HEK293 (cell line): Measurements from ENCODE around the gene MICU1.
A peak's percentile ranks its signal among the peaks of the same experiment; 100 is the strongest.

Experiments
- CTCF ChIA-PET: fragments of 350-600 bp; formaldehyde crosslinking; extraction: SDS; loops from one replicate; lab custom pipeline; 2021; ENCODE audit warnings: antibody characterized with exemption; lab: Yijun Ruan, JAX
- POLR2A ChIA-PET: fragments of 300-600 bp; formaldehyde crosslinking; extraction: SDS; loops from one replicate; lab custom pipeline; 2020; ENCODE audit warnings: antibody characterized with exemption, inconsistent platforms; lab: Yijun Ruan, JAX
- H3K27ac ChIP-seq: fragments of 200-500 bp; sonication (Bioruptor generic); 2 replicates; pipeline ENCODE4 v1.5.1; 2014; ENCODE audit warnings: low read depth, low read length, control low read depth, inconsistent platforms; ENCODE audit errors: extremely low read depth
- H3K36me3 ChIP-seq, 2 experiments: fragments of 200-500 bp in 1 of 2; sonication (Bioruptor generic) in 1 of 2; 1 replicate in 1 of 2; 2 replicates in 1 of 2; pipeline ENCODE4 v1.5.1; 2014 to 2017; ENCODE audit warnings: inconsistent platforms in 2 of 2, low read length in 2 of 2; ENCODE audit not compliant: control insufficient read depth in 2 of 2, insufficient read depth in 1 of 2
- H3K4me1 ChIP-seq: fragments of 200-500 bp; sonication (Bioruptor generic); 2 replicates; pipeline ENCODE4 v1.5.1; 2014; ENCODE audit warnings: mild to moderate bottlenecking, low read length, inconsistent platforms; ENCODE audit not compliant: control insufficient read depth, insufficient read depth
- H3K4me3 ChIP-seq: 2 replicates; pipeline ENCODE4 v1.5.1; 2011; ENCODE audit warnings: low read depth, mild to moderate bottlenecking, control low read depth, low read length, moderate library complexity
- H3K9me3 ChIP-seq: fragments of 200-500 bp; sonication (Bioruptor generic); 2 replicates; pipeline ENCODE4 v1.5.1; 2014; ENCODE audit warnings: low read depth, low read length, inconsistent platforms; ENCODE audit not compliant: control insufficient read depth, insufficient read depth
- BCL11A ChIP-seq: fragments of 450-650 bp; formaldehyde crosslinking; IDR thresholded peaks from 2 replicates; pipeline ENCODE4 v1.5.1; 2016; ENCODE audit warnings: low read depth, missing biosample characterization, missing genetic modification characterization
- IKZF3 ChIP-seq: fragments of 450-650 bp; IDR thresholded peaks from 2 replicates; pipeline ENCODE4 v1.5.0; 2018; ENCODE audit warnings: missing biosample characterization, mild to moderate bottlenecking, missing genetic modification characterization, moderate library complexity
- INSM2 ChIP-seq: fragments of 450-650 bp; formaldehyde crosslinking; IDR thresholded peaks from 2 replicates; pipeline ENCODE4 v1.5.1; 2016; ENCODE audit warnings: missing biosample characterization, missing genetic modification characterization
- MYNN ChIP-seq: fragments of 450-650 bp; formaldehyde crosslinking; IDR thresholded peaks from 2 replicates; pipeline ENCODE4 v1.5.1; 2016; ENCODE audit warnings: missing biosample characterization, missing genetic modification characterization, borderline replicate concordance
- OSR2 ChIP-seq: fragments of 450-650 bp; formaldehyde crosslinking; IDR thresholded peaks from 2 replicates; pipeline ENCODE4 v1.5.1; 2016; ENCODE audit warnings: missing biosample characterization, missing genetic modification characterization
- PRDM6 ChIP-seq: fragments of 450-650 bp; formaldehyde crosslinking; IDR thresholded peaks from 2 replicates; pipeline ENCODE4 v1.5.1; 2017; ENCODE audit warnings: missing biosample characterization, missing genetic modification characterization
- REPIN1 ChIP-seq: fragments of 450-650 bp; formaldehyde crosslinking; IDR thresholded peaks from 2 replicates; pipeline ENCODE4 v1.5.1; 2017; ENCODE audit warnings: missing biosample characterization, missing genetic modification characterization, low read depth
- SP7 ChIP-seq: fragments of 450-650 bp; formaldehyde crosslinking; IDR thresholded peaks from 2 replicates; pipeline ENCODE4 v1.5.1; 2016; ENCODE audit warnings: missing biosample characterization, missing genetic modification characterization
- TRIM28 ChIP-seq: IDR thresholded peaks from 2 replicates; pipeline ENCODE4 v1.6.1; 2011; ENCODE audit warnings: low read length, control low read depth, borderline replicate concordance
- WT1 ChIP-seq: fragments of 450-650 bp; formaldehyde crosslinking; IDR thresholded peaks from 2 replicates; pipeline ENCODE4 v1.5.1; 2016; ENCODE audit warnings: missing biosample characterization, missing genetic modification characterization
- ZBTB1 ChIP-seq: fragments of 450-650 bp; formaldehyde crosslinking; IDR thresholded peaks from 2 replicates; pipeline ENCODE4 v1.5.1; 2016; ENCODE audit warnings: missing biosample characterization, missing genetic modification characterization
- ZBTB17 ChIP-seq: fragments of 450-650 bp; formaldehyde crosslinking; IDR thresholded peaks from 2 replicates; pipeline ENCODE4 v1.5.1; 2016; ENCODE audit warnings: missing biosample characterization, missing genetic modification characterization
- ZBTB44 ChIP-seq: fragments of 450-650 bp; IDR thresholded peaks from 2 replicates; pipeline ENCODE4 v1.5.1; 2018; ENCODE audit warnings: missing biosample characterization, mild to moderate bottlenecking, missing genetic modification characterization
- ZEB2 ChIP-seq: fragments of 450-650 bp; formaldehyde crosslinking; IDR thresholded peaks from 2 replicates; pipeline ENCODE4 v1.5.1; 2016; ENCODE audit warnings: missing biosample characterization, missing genetic modification characterization
- ZFP3 ChIP-seq: fragments of 450-650 bp; formaldehyde crosslinking; IDR thresholded peaks from 2 replicates; pipeline ENCODE4 v1.5.1; 2016; ENCODE audit warnings: low read depth, missing biosample characterization, missing genetic modification characterization
- ZNF112 ChIP-seq: fragments of 450-650 bp; formaldehyde crosslinking; IDR thresholded peaks from 2 replicates; pipeline ENCODE4 v1.5.0; 2017; ENCODE audit warnings: missing biosample characterization, missing genetic modification characterization
- ZNF155 ChIP-seq: fragments of 450-650 bp; formaldehyde crosslinking; IDR thresholded peaks from 2 replicates; pipeline ENCODE4 v1.5.1; 2016; ENCODE audit warnings: missing biosample characterization, missing genetic modification characterization
- ZNF391 ChIP-seq: fragments of 450-650 bp; formaldehyde crosslinking; IDR thresholded peaks from 2 replicates; pipeline ENCODE4 v1.5.1; 2016; ENCODE audit warnings: low read depth, missing biosample characterization, missing genetic modification characterization, borderline replicate concordance
- ZNF394 ChIP-seq: fragments of 450-650 bp; formaldehyde crosslinking; IDR thresholded peaks from 2 replicates; pipeline ENCODE4 v1.5.1; 2016; ENCODE audit warnings: missing biosample characterization, missing genetic modification characterization, mild to moderate bottlenecking, moderate library complexity, borderline replicate concordance
- ZNF423 ChIP-seq: fragments of 450-650 bp; formaldehyde crosslinking; IDR thresholded peaks from 2 replicates; pipeline ENCODE4 v1.5.1; 2016; ENCODE audit warnings: missing biosample characterization, missing genetic modification characterization
- ZNF501 ChIP-seq: fragments of 450-650 bp; formaldehyde crosslinking; IDR thresholded peaks from 2 replicates; pipeline ENCODE4 v1.5.1; 2016; ENCODE audit warnings: missing biosample characterization, missing genetic modification characterization
- ZNF596 ChIP-seq: fragments of 450-650 bp; IDR thresholded peaks from 2 replicates; pipeline ENCODE4 v1.5.0; 2018; ENCODE audit warnings: missing biosample characterization, mild to moderate bottlenecking, missing genetic modification characterization, moderate library complexity
- ZNF645 ChIP-seq: fragments of 450-650 bp; formaldehyde crosslinking; IDR thresholded peaks from 2 replicates; pipeline ENCODE4; 2016; ENCODE audit warnings: missing biosample characterization, missing genetic modification characterization
- ZNF654 ChIP-seq: fragments of 450-650 bp; formaldehyde crosslinking; IDR thresholded peaks from 2 replicates; pipeline ENCODE4 v1.5.1; 2016; ENCODE audit warnings: low read depth, missing biosample characterization, missing genetic modification characterization
- ZNF658 ChIP-seq: fragments of 450-650 bp; formaldehyde crosslinking; IDR thresholded peaks from 2 replicates; pipeline ENCODE4; 2016; ENCODE audit warnings: missing biosample characterization, missing genetic modification characterization
- ZNF664 ChIP-seq: fragments of 450-650 bp; formaldehyde crosslinking; IDR thresholded peaks from 2 replicates; pipeline ENCODE4 v1.5.1; 2016; ENCODE audit warnings: missing biosample characterization, missing genetic modification characterization
- ZNF707 ChIP-seq: fragments of 450-650 bp; formaldehyde crosslinking; IDR thresholded peaks from 2 replicates; pipeline ENCODE4 v1.5.1; 2016; ENCODE audit warnings: missing biosample characterization, missing genetic modification characterization
- ZNF76 ChIP-seq: fragments of 450-650 bp; formaldehyde crosslinking; IDR thresholded peaks from 2 replicates; pipeline ENCODE4; 2016; ENCODE audit warnings: low read depth, missing biosample characterization, missing genetic modification characterization, borderline replicate concordance
- ZNF843 ChIP-seq: fragments of 450-650 bp; formaldehyde crosslinking; IDR thresholded peaks from 2 replicates; pipeline ENCODE4 v1.5.1; 2016; ENCODE audit warnings: missing biosample characterization, missing genetic modification characterization
- ZXDB ChIP-seq: fragments of 450-650 bp; formaldehyde crosslinking; IDR thresholded peaks from 2 replicates; pipeline ENCODE4 v1.5.1; 2016; ENCODE audit warnings: missing biosample characterization, missing genetic modification characterization

The MICU1 gene

GRCh38 chr10:72525689-72526088 lies 100.2 kb downstream of the MICU1 start:
- Histone ChIP-seq H3K9me3 (no peaks in the 10 kb centered on the region), H3K27ac (no peak overlapping the region), H3K36me3 (no peaks in the 10 kb centered on the region), H3K4me1 (peaks cover 12% of the 10 kb centered on the region; the same call in 1 of the 2 replicates), H3K4me3 (no peak overlapping the region)
- CTCF ChIA-PET, result interaction anchor here (0.6 to 0.7 kb wide), 2 partner anchors 114 to 168 kb away, joined by 3 to 5 read pairs; no protein-coding TSS in a partner anchor
- no peak for TF ChIP-seq REPIN1 (tag by site-specific recombination)
- TF ChIP-seq ZFP3 (tag by site-specific recombination), result no peak
- no peak for TF ChIP-seq ZNF423
- no peak for TF ChIP-seq ZNF645 (tag by site-specific recombination)
- 0 out of 2 replicates have a peak, but pooled peaks have one; percentile 4 for TF ChIP-seq ZBTB17
- TF ChIP-seq ZNF155 (tag by site-specific recombination), result no peak
- peak; percentile 3; the same call in 1 of the 2 replicates for TF ChIP-seq SP7
- POLR2A ChIA-PET, result no interaction called here

- POLR2A ChIA-PET, result no interaction called here
- H3K9me3 ChIP-seq, result no peaks in the 10 kb centered on the region
- H3K4me1 ChIP-seq, result peaks cover 12% of the 10 kb centered on the region; the same call in 1 of the 2 replicates
- no peak overlapping the region for H3K4me3 ChIP-seq
- no peak overlapping the region for H3K27ac ChIP-seq
- H3K36me3 ChIP-seq, result no peaks in the 10 kb centered on the region
- CTCF ChIA-PET, result interaction anchor here (0.6 kb wide), 1 partner anchor 114 kb away, joined by 3 read pairs; no protein-coding TSS in a partner anchor
- TF ChIP-seq ZBTB1 (tag by site-specific recombination), result 0 out of 2 replicates have a peak, but pooled peaks have one; percentile 59
- 0 out of 2 replicates have a peak, but pooled peaks have one; percentile 45 for TF ChIP-seq ZNF501 (tag by site-specific recombination)
- TF ChIP-seq ZNF596 (tag by site-specific recombination), result peak; percentile 74
- TF ChIP-seq ZBTB44 (tag by site-specific recombination), result 0 out of 2 replicates have a peak, but pooled peaks have one; percentile 20
- TF ChIP-seq ZNF391, result 0 out of 2 replicates have a peak, but pooled peaks have one; percentile 33
- TF ChIP-seq ZEB2 (tag by site-specific recombination), result peak; percentile 60
- TF ChIP-seq ZNF843, result peak; percentile 79
- peak; percentile 80 for TF ChIP-seq SP7
- no peak for TF ChIP-seq ZNF423
- TF ChIP-seq WT1 (tag by site-specific recombination), result peak; percentile 64; the same call in 1 of the 2 replicates
- TF ChIP-seq IKZF3 (tag by site-specific recombination), result peak; percentile 68
- no peak for TF ChIP-seq ZNF394
- peak; percentile 39; the same call in 1 of the 2 replicates for TF ChIP-seq ZXDB (tag by site-specific recombination)
- 0 out of 2 replicates have a peak, but pooled peaks have one; percentile 23 for TF ChIP-seq TRIM28
- peak; percentile 66 for TF ChIP-seq OSR2 (tag by site-specific recombination)
- peak; percentile 89 for TF ChIP-seq BCL11A (tag by site-specific recombination)
- peak; percentile 91 for TF ChIP-seq PRDM6 (tag by site-specific recombination)
- TF ChIP-seq ZNF664 (tag by site-specific recombination), result peak; percentile 94
- no peak for TF ChIP-seq MYNN (tag by site-specific recombination)
- peak; percentile 28; the same call in 1 of the 2 replicates for TF ChIP-seq ZNF76 (tag by site-specific recombination)
- no peak for TF ChIP-seq ZNF658
- TF ChIP-seq INSM2 (tag by site-specific recombination), result peak; percentile 73; the same call in 1 of the 2 replicates
- no peak for TF ChIP-seq ZNF707 (tag by site-specific recombination)
- peak; percentile 85 for TF ChIP-seq ZBTB17
- 0 out of 2 replicates have a peak, but pooled peaks have one; percentile 5 for TF ChIP-seq ZNF654 (tag by site-specific recombination)
- TF ChIP-seq ZNF112, result no peak
These were observed 100.6 kb downstream of the MICU1 start for GRCh38 chr10:72525277-72525676.
